ENCODE results near the gene MICAL3. TPM values are rescaled to one million over a fixed set of nuclear protein-coding genes. Genes with fewer than 3 reads are reported as not detected.

MICAL3 gene
- total RNA-seq, 1 donor from 2014 or later = 54.8 TPM

DNA sequence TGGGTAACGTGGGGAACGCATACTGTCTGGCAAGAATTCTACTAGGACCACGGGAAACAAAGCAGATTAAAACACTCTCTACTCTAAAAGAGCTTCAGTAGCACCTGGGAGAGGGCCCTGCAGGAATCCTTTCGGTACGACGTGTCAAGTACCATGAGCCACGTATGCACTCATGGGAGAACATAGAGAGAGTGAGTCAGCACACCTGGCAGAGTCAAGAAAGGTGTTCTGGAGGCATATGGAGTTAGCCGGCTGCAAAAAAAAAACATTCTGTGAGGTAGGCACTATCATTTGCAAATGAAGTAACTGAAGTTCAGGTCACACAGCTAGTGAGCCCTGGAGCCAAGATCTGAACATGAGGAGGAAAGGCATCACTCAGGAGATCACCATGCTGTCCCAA is 179.0 kb downstream of the MICAL3 start:
- no peak overlapping the region for H3K4me3 Mint-ChIP-seq (ENCODE audit: low read depth)
- peaks cover 2% of the 10 kb centered on the region for H3K36me3 Mint-ChIP-seq (ENCODE audit: insufficient read depth)
- peak overlapping the region; percentile 65 for H3K27ac Mint-ChIP-seq
- no peaks in the 10 kb centered on the region for H3K4me1 Mint-ChIP-seq (ENCODE audit: low read depth)
- no peaks in the 10 kb centered on the region for H3K9me3 Mint-ChIP-seq (ENCODE audit: low read depth)
- no peak for DNase-seq (ENCODE audit: low spot score, unreplicated experiment)
- H3K27me3 Mint-ChIP-seq = no peaks in the 10 kb centered on the region
- TF ChIP-seq, protein P1, sequence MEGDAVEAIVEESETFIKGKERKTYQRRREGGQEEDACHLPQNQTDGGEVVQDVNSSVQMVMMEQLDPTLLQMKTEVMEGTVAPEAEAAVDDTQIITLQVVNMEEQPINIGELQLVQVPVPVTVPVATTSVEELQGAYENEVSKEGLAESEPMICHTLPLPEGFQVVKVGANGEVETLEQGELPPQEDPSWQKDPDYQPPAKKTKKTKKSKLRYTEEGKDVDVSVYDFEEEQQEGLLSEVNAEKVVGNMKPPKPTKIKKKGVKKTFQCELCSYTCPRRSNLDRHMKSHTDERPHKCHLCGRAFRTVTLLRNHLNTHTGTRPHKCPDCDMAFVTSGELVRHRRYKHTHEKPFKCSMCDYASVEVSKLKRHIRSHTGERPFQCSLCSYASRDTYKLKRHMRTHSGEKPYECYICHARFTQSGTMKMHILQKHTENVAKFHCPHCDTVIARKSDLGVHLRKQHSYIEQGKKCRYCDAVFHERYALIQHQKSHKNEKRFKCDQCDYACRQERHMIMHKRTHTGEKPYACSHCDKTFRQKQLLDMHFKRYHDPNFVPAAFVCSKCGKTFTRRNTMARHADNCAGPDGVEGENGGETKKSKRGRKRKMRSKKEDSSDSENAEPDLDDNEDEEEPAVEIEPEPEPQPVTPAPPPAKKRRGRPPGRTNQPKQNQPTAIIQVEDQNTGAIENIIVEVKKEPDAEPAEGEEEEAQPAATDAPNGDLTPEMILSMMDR (IDR thresholded peaks at IDR 0.05; ENCODE audit: unreplicated experiment) = no peak

DNA sequence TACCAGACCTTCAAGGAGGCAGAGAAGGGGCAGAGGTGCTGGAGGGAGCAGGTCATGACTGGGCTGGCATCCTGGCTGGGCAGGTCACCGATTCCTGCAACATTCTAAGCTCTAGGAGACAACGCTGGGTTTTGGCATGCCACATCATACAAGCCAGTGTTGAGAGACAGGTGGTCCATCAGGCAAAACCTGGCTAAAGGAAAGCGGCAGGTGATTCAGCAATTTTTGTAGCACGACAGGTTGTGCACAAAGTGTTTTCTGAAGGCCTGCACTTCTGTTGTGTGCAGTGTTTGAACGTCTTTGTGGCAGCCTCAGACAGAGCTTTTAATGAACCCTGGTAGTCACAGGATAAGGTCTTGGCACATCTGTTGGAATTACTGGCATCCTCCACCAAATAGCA is 180.2 kb downstream of the MICAL3 start:
- DNase-seq (ENCODE audit: low spot score, unreplicated experiment) = no peak
- Mint-ChIP-seq H3K36me3 (ENCODE audit: insufficient read depth) (peaks cover 2% of the 10 kb centered on the region), H3K9me3 (ENCODE audit: low read depth) (no peaks in the 10 kb centered on the region), H3K4me3 (ENCODE audit: low read depth) (no peak overlapping the region), H3K27me3 (no peaks in the 10 kb centered on the region), H3K4me1 (ENCODE audit: low read depth) (no peaks in the 10 kb centered on the region), H3K27ac (no peak overlapping the region)
- TF ChIP-seq, protein P1 (IDR thresholded peaks at IDR 0.05; ENCODE audit: unreplicated experiment) = no peak

DNA sequence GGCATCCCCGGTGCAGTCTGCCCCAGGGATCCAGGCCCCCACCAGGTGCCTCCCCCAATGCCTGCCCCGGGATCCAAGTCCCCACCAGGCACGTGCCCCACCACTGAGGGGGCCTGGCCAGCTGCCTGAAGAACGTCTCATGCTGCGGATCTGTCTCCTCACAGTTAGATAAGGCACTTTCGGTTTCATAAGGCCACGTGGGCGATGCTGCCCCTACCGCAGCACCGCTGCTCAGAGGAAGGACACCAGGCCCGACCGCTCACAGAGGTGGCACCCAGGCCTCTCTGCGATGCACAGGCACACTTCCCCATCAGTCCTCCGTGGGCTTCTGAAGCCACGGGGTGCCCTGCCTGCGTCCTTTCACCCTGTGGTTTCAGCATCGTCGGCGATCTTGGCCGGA is 182.0 kb downstream of the MICAL3 start:
- Mint-ChIP-seq H3K4me1 (ENCODE audit: low read depth) (no peaks in the 10 kb centered on the region), H3K27me3 (no peaks in the 10 kb centered on the region), H3K9me3 (ENCODE audit: low read depth) (no peaks in the 10 kb centered on the region), H3K36me3 (ENCODE audit: insufficient read depth) (peaks cover 2% of the 10 kb centered on the region), H3K4me3 (ENCODE audit: low read depth) (no peak overlapping the region), H3K27ac (no peak overlapping the region)
- TF ChIP-seq, protein P1 (IDR thresholded peaks at IDR 0.05; ENCODE audit: unreplicated experiment) = no peak
- no peak for DNase-seq (ENCODE audit: low spot score, unreplicated experiment)

DNA sequence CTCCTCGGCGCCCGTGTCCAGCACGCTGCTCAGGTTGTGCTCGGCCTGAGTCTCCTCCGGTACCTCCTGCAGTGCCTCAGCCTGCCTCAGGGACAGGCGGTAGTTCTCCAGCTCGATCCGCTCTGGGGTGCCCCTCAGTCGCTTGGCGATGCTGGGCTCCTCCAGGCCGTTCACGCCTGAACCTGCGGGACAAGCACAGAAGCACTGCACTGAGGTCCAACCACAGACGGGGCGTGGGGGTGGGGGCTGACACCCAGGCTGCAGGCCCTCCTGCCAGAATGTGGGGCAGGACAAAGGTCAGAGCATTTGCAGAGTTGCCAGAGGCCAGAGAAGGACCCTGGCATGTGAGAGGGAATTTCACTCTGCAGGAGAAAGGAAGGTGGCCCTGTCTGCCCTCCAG is 182.5 kb downstream of the MICAL3 start:
- H3K4me1 Mint-ChIP-seq (ENCODE audit: low read depth) = no peaks in the 10 kb centered on the region
- TF ChIP-seq, protein P1 (IDR thresholded peaks at IDR 0.05; ENCODE audit: unreplicated experiment) = no peak
- H3K27ac Mint-ChIP-seq = no peak overlapping the region
- peaks cover 2% of the 10 kb centered on the region for H3K36me3 Mint-ChIP-seq (ENCODE audit: insufficient read depth)
- DNase-seq (ENCODE audit: low spot score, unreplicated experiment) = no peak
- no peaks in the 10 kb centered on the region for H3K9me3 Mint-ChIP-seq (ENCODE audit: low read depth)
- H3K27me3 Mint-ChIP-seq = no peaks in the 10 kb centered on the region
- no peak overlapping the region for H3K4me3 Mint-ChIP-seq (ENCODE audit: low read depth)

DNA sequence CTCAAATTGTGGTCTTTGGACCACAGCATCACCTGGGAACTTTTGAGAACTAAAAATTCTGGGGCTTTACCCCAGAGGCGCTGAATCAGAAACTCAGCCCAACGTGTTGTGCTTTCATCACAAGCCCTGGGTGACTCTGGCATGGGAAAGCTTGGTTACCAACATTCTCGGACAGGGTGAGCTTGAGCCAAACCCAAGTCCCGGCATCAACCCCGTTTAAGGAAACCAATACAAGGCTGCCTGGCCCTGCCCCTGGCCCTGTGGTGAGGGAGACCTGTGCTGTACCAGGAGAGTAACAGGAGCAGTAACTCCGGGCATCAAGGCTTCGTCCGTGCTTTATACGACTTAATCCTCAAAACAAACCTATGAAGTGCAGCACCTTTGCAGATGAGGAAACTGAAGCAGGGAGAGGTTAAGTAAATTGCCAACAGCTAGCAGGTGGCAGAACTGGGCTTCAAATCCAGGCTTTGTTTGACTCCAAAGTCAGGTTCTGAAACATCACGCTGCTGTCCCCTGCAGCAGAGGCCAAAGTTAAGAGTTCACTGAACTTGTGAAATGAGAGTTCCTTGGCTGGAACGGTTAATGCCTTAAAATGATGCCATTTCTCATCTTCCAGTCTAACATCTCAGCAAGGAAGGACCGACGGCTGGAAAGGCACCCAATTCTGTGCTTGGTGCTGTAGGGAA is 186.0 kb downstream of the MICAL3 start:
- H3K36me3 Mint-ChIP-seq (ENCODE audit: insufficient read depth) = peaks cover 2% of the 10 kb centered on the region
- H3K27ac Mint-ChIP-seq = no peak overlapping the region
- no peaks in the 10 kb centered on the region for H3K9me3 Mint-ChIP-seq (ENCODE audit: low read depth)
- H3K4me1 Mint-ChIP-seq (ENCODE audit: low read depth) = no peaks in the 10 kb centered on the region
- DNase-seq (ENCODE audit: low spot score, unreplicated experiment) = no peak
- TF ChIP-seq, protein P1 (IDR thresholded peaks at IDR 0.05; ENCODE audit: unreplicated experiment) = no peak
- no peak overlapping the region for H3K4me3 Mint-ChIP-seq (ENCODE audit: low read depth)
- no peaks in the 10 kb centered on the region for H3K27me3 Mint-ChIP-seq
